CD4-positive, alpha-beta memory T cell (primary cell): ENCODE measurements around the gene FAM193A. TPM values are rescaled to one million over a fixed set of nuclear protein-coding genes. Genes with fewer than 3 reads are reported as not detected.
"Not testable (repeated sequence)": the region's sequence is repeated elsewhere in the genome, so short reads cannot be mapped to it uniquely, and the experiment has no call there.

ENCODE experiments used
- CTCF ChIA-PET: fragments of 350-600 bp; sonication (Branson Sonifier 250); formaldehyde crosslinking; loops from one replicate; lab custom pipeline; 2021; ENCODE audit warnings: inconsistent platforms; ENCODE audit not compliant: partially characterized antibody; lab: Charles Lee
- POLR2A ChIA-PET: fragments of 350-600 bp; sonication (Branson Sonifier 250); formaldehyde crosslinking; loops from one replicate; lab custom pipeline; 2021; ENCODE audit not compliant: partially characterized antibody; lab: Charles Lee
- DNase-seq, 5 donors: peaks; one replicate each; pipeline versions ENCODE4 v3.0.0 to v3.0.0-alpha.2; 2020 to 2022; ENCODE audit warnings: mixed read lengths in 1 of 5
- H3K27ac ChIP-seq: one replicate; pipeline ENCODE4 v1.7.0; 2013; ENCODE audit warnings: low read depth, low read length
- H3K27me3 ChIP-seq: 2 replicates; pipeline ENCODE4 v1.7.0; 2013; ENCODE audit warnings: mild to moderate bottlenecking, low read length, moderate library complexity; ENCODE audit not compliant: insufficient read depth
- H3K36me3 ChIP-seq: 2 replicates; pipeline ENCODE4 v1.7.0; 2013; ENCODE audit warnings: mild to moderate bottlenecking, low read length, moderate library complexity; ENCODE audit not compliant: insufficient read depth
- H3K4me1 ChIP-seq: 2 replicates; pipeline ENCODE4 v1.7.0; 2013; ENCODE audit warnings: mild to moderate bottlenecking, low read length, moderate library complexity; ENCODE audit not compliant: insufficient read depth
- H3K4me3 ChIP-seq, 2 donors: one replicate each; pipeline ENCODE4 v1.7.0; 2013; ENCODE audit warnings: low read length in 2 of 2, mild to moderate bottlenecking in 1 of 2
- H3K9me3 ChIP-seq, 2 donors: one replicate each; pipeline ENCODE4 v1.7.0; 2013; ENCODE audit warnings: low read length in 2 of 2, control low read depth in 1 of 2; ENCODE audit not compliant: control insufficient read depth in 1 of 2
- H3K27ac Mint-ChIP-seq, 7 donors: one replicate each; pipeline ENCODE4 v1.8.0; 2020 to 2021; ENCODE audit warnings: mixed read lengths in 7 of 7, mild to moderate bottlenecking in 6 of 7, inconsistent platforms in 3 of 7, moderate library complexity in 3 of 7
- H3K27me3 Mint-ChIP-seq, 2 donors: one replicate each; pipeline ENCODE4 v1.8.0; 2020 to 2021; ENCODE audit warnings: mixed read lengths in 2 of 2
- H3K36me3 Mint-ChIP-seq, 2 donors: one replicate each; pipeline ENCODE4 v1.8.0; 2020 to 2021; ENCODE audit warnings: mixed read lengths in 2 of 2, inconsistent platforms in 1 of 2, mild to moderate bottlenecking in 1 of 2
- H3K4me1 Mint-ChIP-seq, 4 donors: one replicate each; pipeline ENCODE4 v1.8.0; 2020 to 2021; ENCODE audit warnings: mixed read lengths in 4 of 4, mild to moderate bottlenecking in 1 of 4
- H3K4me3 Mint-ChIP-seq, 8 donors: one replicate each; pipeline ENCODE4 v1.8.0; 2020 to 2021; ENCODE audit warnings: mixed read lengths in 8 of 8, mild to moderate bottlenecking in 7 of 8, moderate library complexity in 6 of 8, inconsistent platforms in 3 of 8
- H3K9me3 Mint-ChIP-seq, 8 donors: one replicate each; pipeline ENCODE4 v1.8.0; 2020 to 2021; ENCODE audit warnings: mixed read lengths in 8 of 8, mild to moderate bottlenecking in 5 of 8, inconsistent platforms in 3 of 8, moderate library complexity in 1 of 8
- intact Hi-C: fragments of 100-400 bp; cut with micrococcal nuclease; formaldehyde crosslinking; loops from one replicate; pipeline ENCODE4 v1.15.1; 2023
- polyA plus RNA-seq, 2 donors: library from polyadenylated mRNA; unstranded; fragments of 300-500 nt; fragmentation: Illumina TruSeq; gene quantifications; one replicate each; pipeline ENCODE4 v1.2.3, GENCODE V29; 2021
- total RNA-seq, 2 experiments: library from RNA; stranded (reverse); gene quantifications; one replicate each; pipeline ENCODE4 v1.2.3, GENCODE V29; 2021

FAM193A gene
- total and polyA plus RNA-seq, 4 experiments from 2014 or later, result 0.16 to 47.8 (median 26.1) TPM

DNA sequence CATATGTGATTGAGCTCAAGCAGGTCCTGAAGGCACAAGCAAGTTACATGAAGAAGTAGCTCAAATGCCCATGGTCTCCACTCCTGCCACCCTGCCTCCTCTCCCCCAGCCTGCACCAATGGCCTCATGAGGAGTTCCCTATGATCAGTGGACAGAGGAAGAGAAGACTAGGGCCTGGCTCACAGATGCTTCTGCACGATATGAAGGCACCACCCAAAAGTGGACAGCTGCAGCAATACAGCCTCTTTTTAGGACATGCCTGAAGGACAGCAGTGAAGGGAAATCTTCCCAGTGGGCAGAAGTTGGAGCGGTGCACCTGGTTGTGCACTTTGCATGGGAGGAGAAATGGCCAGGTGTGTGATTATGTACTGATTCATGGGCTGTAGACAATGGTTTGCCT lies 201.8 kb downstream of the FAM193A start:
- CTCF ChIA-PET, H3K27me3 Mint-ChIP-seq, H3K4me1 Mint-ChIP-seq, H3K9me3 ChIP-seq, intact Hi-C loops, H3K4me3 Mint-ChIP-seq, POLR2A ChIA-PET, H3K4me1 ChIP-seq, DNase-seq, H3K27me3 ChIP-seq, H3K27ac ChIP-seq, H3K4me3 ChIP-seq: not testable (repeated sequence)
- peak overlapping the region in 2 of 7 donors; percentile 13 to 38 for H3K27ac Mint-ChIP-seq
- peaks cover 14% of the 10 kb centered on the region for H3K36me3 ChIP-seq
- H3K9me3 Mint-ChIP-seq, result peaks cover 0 to 24% (median 14%) of the 10 kb centered on the region in 8 donors
- peaks cover 29 to 43% of the 10 kb centered on the region in 2 donors for H3K36me3 Mint-ChIP-seq

DNA sequence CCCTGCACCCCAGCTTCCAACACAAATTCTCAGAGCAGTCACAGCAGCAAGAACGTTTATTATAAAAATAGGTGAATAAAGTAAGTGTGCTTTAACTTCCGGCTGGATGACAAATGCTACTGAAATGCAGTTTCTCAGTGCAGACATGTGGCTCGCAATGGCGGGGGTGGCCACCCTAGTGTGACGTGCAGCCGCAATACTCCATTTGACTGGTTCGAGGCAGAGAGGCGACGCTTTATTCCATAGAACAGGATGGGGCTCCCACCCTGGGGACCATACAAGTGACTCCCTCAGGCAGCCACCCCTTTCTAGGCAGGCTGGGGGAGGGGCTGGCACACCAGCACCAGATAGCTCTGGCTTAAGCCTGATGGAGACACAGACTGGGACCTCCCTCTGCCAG lies 205.2 kb downstream of the FAM193A start:
- Histone ChIP-seq H3K27ac (no peak overlapping the region), H3K36me3 (peaks cover 30% of the 10 kb centered on the region), H3K9me3 (peaks cover 0 to 2% of the 10 kb centered on the region in 2 donors), H3K27me3 (no peaks in the 10 kb centered on the region), H3K4me1 (peaks cover 12% of the 10 kb centered on the region), H3K4me3 (no peak overlapping the region)
- Mint-ChIP-seq H3K4me3 (no peak overlapping the region), H3K27me3 (no peaks in the 10 kb centered on the region), H3K4me1 (peaks cover 13 to 32% (median 14%) of the 10 kb centered on the region in 4 donors), H3K9me3 (peaks cover 0 to 6% (median 2%) of the 10 kb centered on the region in 8 donors), H3K36me3 (peaks cover 40 to 64% of the 10 kb centered on the region in 2 donors), H3K27ac (peak overlapping the region in 6 of 7 donors; percentile 47 to 73 (median 63))
- ChIA-PET CTCF (no interaction called here), POLR2A (no interaction called here)
- intact Hi-C loops, result no loop called here
- no peak for DNase-seq

DNA sequence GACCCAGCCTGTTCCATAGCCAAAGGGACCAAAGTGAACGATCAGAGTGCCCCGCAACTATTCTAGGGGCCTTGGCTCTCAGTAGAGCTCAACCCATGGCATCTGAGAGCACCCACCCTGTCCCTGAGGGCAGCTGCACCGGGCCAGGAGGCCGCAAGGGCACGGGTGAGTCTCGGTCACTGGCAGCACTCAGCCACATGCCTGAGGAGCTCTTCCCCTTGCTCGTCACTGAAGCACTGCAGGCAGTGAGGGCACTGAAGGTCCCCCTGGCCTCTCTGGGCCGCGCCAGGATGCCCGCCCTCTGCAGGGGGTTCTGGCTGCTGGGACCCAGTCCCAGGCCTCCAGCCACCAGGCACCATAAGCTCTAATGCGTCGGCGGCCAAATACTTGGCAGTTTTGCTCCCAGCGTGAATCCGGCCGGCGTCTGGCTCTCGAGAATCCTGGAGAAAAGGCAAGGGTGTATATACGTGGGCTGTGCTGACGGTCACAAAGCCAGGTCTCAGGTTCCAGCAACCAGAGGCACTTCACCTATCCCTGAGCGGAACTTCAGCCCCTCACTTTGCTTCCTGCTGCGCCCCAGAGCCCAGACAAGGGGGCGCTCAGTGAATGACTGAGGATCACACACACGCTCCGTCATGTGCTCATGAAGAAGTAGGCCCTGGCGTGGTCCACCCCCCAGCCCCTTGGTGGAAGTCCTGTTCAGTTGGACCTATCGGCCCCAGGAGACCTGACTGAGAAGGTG lies 205.8 kb downstream of the FAM193A start:
- no peak overlapping the region for H3K4me3 Mint-ChIP-seq
- H3K27me3 Mint-ChIP-seq, result no peaks in the 10 kb centered on the region
- H3K9me3 ChIP-seq, result no peaks in the 10 kb centered on the region
- no peak overlapping the region for H3K4me3 ChIP-seq
- H3K4me1 ChIP-seq, result peaks cover 18% of the 10 kb centered on the region
- intact Hi-C loops, result no loop called here
- H3K9me3 Mint-ChIP-seq, result peaks cover 0 to 3% (median 0%) of the 10 kb centered on the region in 8 donors
- POLR2A ChIA-PET, result no interaction called here
- H3K27ac ChIP-seq, result no peak overlapping the region
- H3K36me3 Mint-ChIP-seq, result peaks cover 41 to 64% of the 10 kb centered on the region in 2 donors
- peak overlapping the region in 4 of 7 donors; percentile 18 to 97 (median 42) for H3K27ac Mint-ChIP-seq
- CTCF ChIA-PET, result no interaction called here
- H3K27me3 ChIP-seq, result no peaks in the 10 kb centered on the region
- H3K36me3 ChIP-seq, result peaks cover 36% of the 10 kb centered on the region
- DNase-seq, result no peak
- H3K4me1 Mint-ChIP-seq, result peaks cover 18 to 38% (median 20%) of the 10 kb centered on the region in 4 donors

DNA sequence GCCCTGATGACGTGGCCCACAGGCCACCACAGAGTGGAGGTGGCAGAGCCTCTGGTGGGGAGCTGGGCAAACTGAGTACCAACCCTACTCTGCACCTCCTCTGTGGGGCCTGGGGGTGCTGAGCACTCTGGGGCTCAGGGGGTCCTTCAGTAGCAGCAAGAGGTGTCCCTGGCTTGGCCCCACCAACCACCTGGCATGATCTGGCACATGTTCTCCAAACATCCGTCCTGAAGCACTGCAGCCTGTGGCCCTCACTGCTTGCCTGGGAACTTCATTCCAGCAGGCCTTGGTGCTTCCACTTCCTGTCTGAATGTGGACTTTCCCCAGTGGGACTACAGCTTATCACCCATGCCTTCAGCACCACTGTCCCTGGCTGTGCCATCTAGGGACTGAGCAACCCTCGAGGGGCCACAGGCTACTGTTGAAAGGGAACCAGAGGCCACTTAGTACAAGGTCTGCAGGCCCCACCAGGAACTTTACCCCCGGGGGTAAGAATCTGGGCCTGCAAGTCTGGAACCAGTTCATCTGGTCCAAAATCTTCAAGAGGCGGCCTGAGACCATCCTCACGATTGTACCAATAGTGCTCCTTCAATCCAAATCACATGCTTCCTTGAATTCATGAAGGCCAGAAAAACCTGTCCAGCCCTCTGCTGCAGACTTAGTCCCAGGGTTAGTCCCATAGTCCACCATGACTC lies 206.5 kb downstream of the FAM193A start:
- intact Hi-C loops, result no loop called here
- POLR2A ChIA-PET, result no interaction called here
- no peak overlapping the region for H3K27ac ChIP-seq
- H3K4me3 ChIP-seq, result no peak overlapping the region
- H3K27ac Mint-ChIP-seq, result peak overlapping the region in 4 of 7 donors; percentile 64 to 97 (median 76)
- no peaks in the 10 kb centered on the region for H3K27me3 Mint-ChIP-seq
- no peaks in the 10 kb centered on the region for H3K27me3 ChIP-seq
- no peak overlapping the region for H3K4me3 Mint-ChIP-seq
- peaks cover 25% of the 10 kb centered on the region for H3K4me1 ChIP-seq
- H3K4me1 Mint-ChIP-seq, result peaks cover 24 to 45% (median 27%) of the 10 kb centered on the region in 4 donors
- CTCF ChIA-PET, result interaction anchor here (0.8 kb wide), 1 partner anchor 10 kb away, joined by 3 read pairs; no protein-coding TSS in a partner anchor
- peaks cover 47 to 71% of the 10 kb centered on the region in 2 donors for H3K36me3 Mint-ChIP-seq
- peaks cover 42% of the 10 kb centered on the region for H3K36me3 ChIP-seq
- no peaks in the 10 kb centered on the region for H3K9me3 ChIP-seq
- H3K9me3 Mint-ChIP-seq, result peaks cover 0 to 3% (median 0%) of the 10 kb centered on the region in 8 donors
- DNase-seq, result no peak

- CTCF ChIA-PET, result interaction anchor here (0.6 to 0.8 kb wide), 2 partner anchors 11 to 223 kb away, joined by 3 read pairs; no protein-coding TSS in a partner anchor
- H3K27me3 ChIP-seq, result no peaks in the 10 kb centered on the region
- H3K36me3 ChIP-seq, result peaks cover 42% of the 10 kb centered on the region
- Mint-ChIP-seq H3K36me3 (peaks cover 41 to 66% of the 10 kb centered on the region in 2 donors), H3K9me3 (no peaks in the 10 kb centered on the region), H3K27ac (peak overlapping the region; percentile 64 to 98 (median 97)), H3K27me3 (no peaks in the 10 kb centered on the region), H3K4me1 (peaks cover 21 to 41% (median 27%) of the 10 kb centered on the region in 4 donors), H3K4me3 (no peak overlapping the region)
- no peak for DNase-seq
- no peak overlapping the region for H3K4me3 ChIP-seq
- peaks cover 27% of the 10 kb centered on the region for H3K4me1 ChIP-seq
- H3K27ac ChIP-seq, result peak overlapping the region; percentile 85
- H3K9me3 ChIP-seq, result no peaks in the 10 kb centered on the region
- intact Hi-C loops, result no loop called here
- POLR2A ChIA-PET, result no interaction called here
Measured at GRCh38 chr4:2743518-2744445, 207.3 kb downstream of the FAM193A start.

DNA sequence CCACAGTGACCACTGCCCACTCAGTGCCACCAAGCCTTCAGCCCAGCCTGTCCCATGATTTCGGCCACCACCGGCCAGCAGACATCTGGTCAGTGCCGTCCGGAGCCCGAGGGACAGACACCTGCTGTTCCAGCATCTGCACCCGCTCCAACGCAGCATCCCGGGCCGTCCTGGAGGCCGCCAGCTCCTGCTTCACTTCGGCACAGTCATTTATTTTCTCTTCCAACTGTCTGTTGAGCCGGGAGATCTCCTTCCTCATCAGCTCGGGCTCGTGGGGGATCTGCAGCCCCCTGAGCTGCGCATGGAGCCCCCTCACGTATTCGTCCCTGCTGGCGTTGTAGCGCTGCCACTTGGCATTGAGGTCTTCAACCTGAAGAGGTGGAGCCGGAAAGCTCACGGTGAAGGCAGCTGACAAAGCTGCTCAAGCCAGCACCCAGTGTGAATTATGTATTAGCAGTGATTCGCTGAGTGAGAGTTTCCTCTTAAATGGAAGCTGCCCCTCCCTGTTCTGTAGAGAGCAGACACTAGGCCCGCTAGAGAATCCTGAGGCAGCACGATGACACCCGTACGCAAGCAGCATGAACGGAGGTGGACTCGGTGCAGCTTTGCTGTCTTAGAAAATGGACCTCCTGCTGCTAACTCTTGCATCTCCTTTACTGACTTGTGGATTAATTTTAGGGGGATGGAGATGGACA lies 208.3 kb downstream of the FAM193A start:
- Mint-ChIP-seq H3K27me3 (no peaks in the 10 kb centered on the region), H3K9me3 (no peaks in the 10 kb centered on the region), H3K36me3 (peaks cover 41 to 66% of the 10 kb centered on the region in 2 donors), H3K4me1 (peaks cover 21 to 42% (median 29%) of the 10 kb centered on the region in 4 donors), H3K4me3 (no peak overlapping the region), H3K27ac (peak overlapping the region; percentile 93 to 98 (median 97))
- Histone ChIP-seq H3K4me1 (peaks cover 27% of the 10 kb centered on the region), H3K4me3 (no peak overlapping the region), H3K27me3 (no peaks in the 10 kb centered on the region), H3K27ac (peak overlapping the region; percentile 85), H3K36me3 (peaks cover 42% of the 10 kb centered on the region), H3K9me3 (no peaks in the 10 kb centered on the region)
- intact Hi-C loops, result loop anchor here (5.0 kb wide), 2 partner anchors 32 to 188 kb away; no protein-coding TSS in a partner anchor
- POLR2A ChIA-PET, result no interaction called here
- no peak for DNase-seq
- CTCF ChIA-PET, result interaction anchor here (1.7 kb wide), 1 partner anchor 17 kb away, joined by 3 read pairs; no protein-coding TSS in a partner anchor
